Osteocyte (in vitro differentiated cells): ENCODE results near the gene ARHGAP6. TPM values are rescaled to one million over a fixed set of nuclear protein-coding genes. Genes with fewer than 3 reads are reported as not detected.

ENCODE experiments used
- DNase-seq: peaks from one replicate; pipeline ENCODE4 v3.0.0; 2021; ENCODE audit warnings: mixed read lengths; ENCODE audit not compliant: unreplicated experiment; ENCODE audit errors: extremely low spot score
- H3K27ac Mint-ChIP-seq: one replicate; pipeline ENCODE4 v1.8.0; 2021; ENCODE audit warnings: mild to moderate bottlenecking, mixed read lengths; ENCODE audit not compliant: unreplicated experiment
- H3K27me3 Mint-ChIP-seq: one replicate; pipeline ENCODE4 v1.8.0; 2021; ENCODE audit warnings: mixed read lengths; ENCODE audit not compliant: unreplicated experiment
- H3K36me3 Mint-ChIP-seq: one replicate; pipeline ENCODE4 v1.8.0; 2021; ENCODE audit warnings: mixed read lengths; ENCODE audit not compliant: unreplicated experiment
- H3K4me1 Mint-ChIP-seq: one replicate; pipeline ENCODE4 v1.8.0; 2021; ENCODE audit warnings: mixed read lengths; ENCODE audit not compliant: unreplicated experiment
- H3K4me3 Mint-ChIP-seq: one replicate; pipeline ENCODE4 v1.8.0; 2021; ENCODE audit warnings: mild to moderate bottlenecking, moderate library complexity, mixed read lengths; ENCODE audit not compliant: unreplicated experiment
- H3K9me3 Mint-ChIP-seq: one replicate; pipeline ENCODE4 v1.8.0; 2021; ENCODE audit warnings: mixed read lengths; ENCODE audit not compliant: unreplicated experiment
- total RNA-seq: library from RNA; stranded (reverse); gene quantifications from 2 replicates; pipeline ENCODE4 v1.2.1, GENCODE V29; 2021
- TF ChIP-seq, protein P1 (sequence below): fragments of 200-600 bp; sonication (generic); IDR thresholded peaks from 2 replicates; pipeline ENCODE4 v1.5.0; 2021; ENCODE audit warnings: antibody characterized with exemption, mild to moderate bottlenecking, moderate library complexity

The ARHGAP6 gene
- total RNA-seq, 1 donor from 2014 or later: 3.5 TPM

- no peak for DNase-seq
- Mint-ChIP-seq H3K27me3 (peaks cover under 1% of the 10 kb centered on the region), H3K4me1 (peaks cover 5% of the 10 kb centered on the region), H3K27ac (no peak overlapping the region), H3K4me3 (no peak overlapping the region), H3K9me3 (peaks cover 10% of the 10 kb centered on the region), H3K36me3 (no peaks in the 10 kb centered on the region)
- TF ChIP-seq, protein P1, sequence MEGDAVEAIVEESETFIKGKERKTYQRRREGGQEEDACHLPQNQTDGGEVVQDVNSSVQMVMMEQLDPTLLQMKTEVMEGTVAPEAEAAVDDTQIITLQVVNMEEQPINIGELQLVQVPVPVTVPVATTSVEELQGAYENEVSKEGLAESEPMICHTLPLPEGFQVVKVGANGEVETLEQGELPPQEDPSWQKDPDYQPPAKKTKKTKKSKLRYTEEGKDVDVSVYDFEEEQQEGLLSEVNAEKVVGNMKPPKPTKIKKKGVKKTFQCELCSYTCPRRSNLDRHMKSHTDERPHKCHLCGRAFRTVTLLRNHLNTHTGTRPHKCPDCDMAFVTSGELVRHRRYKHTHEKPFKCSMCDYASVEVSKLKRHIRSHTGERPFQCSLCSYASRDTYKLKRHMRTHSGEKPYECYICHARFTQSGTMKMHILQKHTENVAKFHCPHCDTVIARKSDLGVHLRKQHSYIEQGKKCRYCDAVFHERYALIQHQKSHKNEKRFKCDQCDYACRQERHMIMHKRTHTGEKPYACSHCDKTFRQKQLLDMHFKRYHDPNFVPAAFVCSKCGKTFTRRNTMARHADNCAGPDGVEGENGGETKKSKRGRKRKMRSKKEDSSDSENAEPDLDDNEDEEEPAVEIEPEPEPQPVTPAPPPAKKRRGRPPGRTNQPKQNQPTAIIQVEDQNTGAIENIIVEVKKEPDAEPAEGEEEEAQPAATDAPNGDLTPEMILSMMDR: peak; percentile 46
These were observed 12.4 kb upstream of the ARHGAP6 start for GRCh38 chrX:11678158-11678557.

DNA sequence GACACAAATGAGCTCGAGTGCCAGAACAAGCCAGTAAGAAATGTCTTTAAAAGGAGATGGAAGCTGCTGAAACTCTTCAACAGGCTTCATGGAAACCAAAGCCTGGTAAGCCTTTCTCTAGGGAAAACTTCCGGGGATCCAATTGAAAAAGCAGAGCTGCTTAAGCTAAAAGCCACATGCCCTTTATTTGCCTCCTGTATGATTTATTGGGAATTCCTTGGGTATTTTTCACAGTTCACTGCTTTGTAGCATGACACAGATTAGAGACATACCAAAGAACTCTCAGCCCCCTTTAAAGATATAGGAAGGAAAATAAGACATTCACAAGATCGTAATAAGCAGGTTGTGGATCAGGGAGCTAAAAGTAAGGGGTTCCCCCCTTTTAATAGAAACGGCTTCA, 6.5 kb upstream of the ARHGAP6 start:
- H3K9me3 Mint-ChIP-seq: peaks cover 10% of the 10 kb centered on the region

GRCh38 chrX:11670316-11670715, 4.6 kb upstream of the ARHGAP6 start:
- H3K9me3 Mint-ChIP-seq: peaks cover 7% of the 10 kb centered on the region

More for the DNA sequence above, 6.5 kb upstream of the ARHGAP6 start:
- DNase-seq: no peak
- Mint-ChIP-seq H3K4me1 (no peaks in the 10 kb centered on the region), H3K4me3 (no peak overlapping the region), H3K27ac (no peak overlapping the region), H3K36me3 (no peaks in the 10 kb centered on the region), H3K27me3 (peaks cover 25% of the 10 kb centered on the region)
- TF ChIP-seq, protein P1: no peak

GRCh38 chrX:11666952-11667685, 1.4 kb upstream of the ARHGAP6 start:
- Mint-ChIP-seq H3K9me3 (peaks cover 4% of the 10 kb centered on the region), H3K36me3 (no peaks in the 10 kb centered on the region), H3K27me3 (peaks cover 34% of the 10 kb centered on the region), H3K4me1 (peaks cover 12% of the 10 kb centered on the region), H3K27ac (no peak overlapping the region), H3K4me3 (no peak overlapping the region)
- TF ChIP-seq, protein P1: no peak
- DNase-seq: no peak

More at GRCh38 chrX:11670316-11670715, 4.6 kb upstream of the ARHGAP6 start:
- H3K4me1 Mint-ChIP-seq: peaks cover 6% of the 10 kb centered on the region
- TF ChIP-seq, protein P1: no peak
- H3K27ac Mint-ChIP-seq: no peak overlapping the region
- H3K36me3 Mint-ChIP-seq: no peaks in the 10 kb centered on the region
- no peak for DNase-seq
- peaks cover 34% of the 10 kb centered on the region for H3K27me3 Mint-ChIP-seq
- no peak overlapping the region for H3K4me3 Mint-ChIP-seq

GRCh38 chrX:11666164-11666563, 444 bp upstream of the ARHGAP6 start:
- H3K9me3 Mint-ChIP-seq: peaks cover 4% of the 10 kb centered on the region
- peaks cover 31% of the 10 kb centered on the region for H3K27me3 Mint-ChIP-seq
- peaks cover 12% of the 10 kb centered on the region for H3K4me1 Mint-ChIP-seq
- no peak overlapping the region for H3K27ac Mint-ChIP-seq
- no peaks in the 10 kb centered on the region for H3K36me3 Mint-ChIP-seq
- no peak for DNase-seq
- TF ChIP-seq, protein P1: no peak
- H3K4me3 Mint-ChIP-seq: peak overlapping the region; percentile 78
